Islet of Langerhans (tissue), 1 donor: ENCODE measurements around the gene TBX4.

ENCODE experiments used
- FAIRE-seq: peaks from one replicate; lab custom pipeline; 2011; peaks lifted over from hg19 to GRCh38; lab: Jason Lieb, UNC

Gene TBX4

GRCh38 chr17:61531223-61531622 lies 79.0 kb downstream of the TBX4 start:
- no peak for FAIRE-seq

- no peak for FAIRE-seq
Measured at GRCh38 chr17:61532826-61533225, 80.6 kb downstream of the TBX4 start.

DNA sequence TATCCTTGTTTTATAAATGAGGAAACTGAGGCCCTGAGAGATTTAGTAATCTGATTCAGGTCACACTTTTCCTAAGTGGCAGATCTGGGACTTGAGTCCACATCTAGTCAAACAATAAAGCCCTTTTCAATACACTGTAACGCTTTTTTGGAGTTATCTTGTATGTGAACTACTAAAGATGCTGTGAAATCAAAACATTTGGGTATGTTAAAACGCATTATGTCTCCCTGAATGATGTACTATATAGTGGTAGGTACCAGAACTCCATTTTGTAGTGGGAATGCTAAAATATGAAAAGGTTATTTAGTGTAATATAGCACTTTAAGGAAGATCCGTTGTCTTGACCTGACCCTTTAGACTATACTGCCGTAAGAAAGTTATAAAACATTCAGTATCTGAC lies 81.6 kb downstream of the TBX4 start:
- FAIRE-seq = no peak

DNA sequence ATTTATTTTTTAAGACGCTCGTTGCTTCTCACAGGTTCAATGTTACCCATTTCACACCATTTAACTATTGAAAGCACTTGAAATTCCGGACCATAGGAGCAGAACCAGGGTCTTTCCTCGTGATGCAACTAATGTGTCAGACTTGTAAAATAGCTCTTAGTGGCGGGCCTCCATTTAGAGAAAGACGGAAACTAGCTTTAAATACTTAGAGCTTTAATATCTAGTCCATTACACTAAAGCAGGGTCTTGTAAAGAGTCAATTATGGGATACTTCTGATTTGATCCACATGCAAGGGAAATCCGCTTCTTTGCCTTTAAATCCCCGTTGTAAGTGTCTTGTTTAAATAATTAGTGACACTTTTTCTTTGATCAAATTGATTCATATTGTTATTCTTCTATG lies 82.2 kb downstream of the TBX4 start:
- no peak for FAIRE-seq
